Body of pancreas (tissue), 4 donors: Measurements from ENCODE around the gene ACTN4.

Source experiments
- POLR2A ChIP-seq, 3 donors: fragments of 450-650 bp; IDR thresholded peaks; one replicate each; pipeline ENCODE4 v1.6.1; 2016; ENCODE audit warnings: antibody characterized with exemption in 3 of 3, mild to moderate bottlenecking in 2 of 3
- TF ChIP-seq, protein P1 (sequence below), 7 experiments: fragments of 450-650 bp in 4 of 7; fragments of 200-600 bp in 3 of 7; sonication (generic) in 3 of 7; IDR thresholded peaks; one replicate each; pipeline ENCODE4 v1.5.1; 2016 to 2019; ENCODE audit warnings: antibody characterized with exemption in 7 of 7

- TF ChIP-seq, protein P1, sequence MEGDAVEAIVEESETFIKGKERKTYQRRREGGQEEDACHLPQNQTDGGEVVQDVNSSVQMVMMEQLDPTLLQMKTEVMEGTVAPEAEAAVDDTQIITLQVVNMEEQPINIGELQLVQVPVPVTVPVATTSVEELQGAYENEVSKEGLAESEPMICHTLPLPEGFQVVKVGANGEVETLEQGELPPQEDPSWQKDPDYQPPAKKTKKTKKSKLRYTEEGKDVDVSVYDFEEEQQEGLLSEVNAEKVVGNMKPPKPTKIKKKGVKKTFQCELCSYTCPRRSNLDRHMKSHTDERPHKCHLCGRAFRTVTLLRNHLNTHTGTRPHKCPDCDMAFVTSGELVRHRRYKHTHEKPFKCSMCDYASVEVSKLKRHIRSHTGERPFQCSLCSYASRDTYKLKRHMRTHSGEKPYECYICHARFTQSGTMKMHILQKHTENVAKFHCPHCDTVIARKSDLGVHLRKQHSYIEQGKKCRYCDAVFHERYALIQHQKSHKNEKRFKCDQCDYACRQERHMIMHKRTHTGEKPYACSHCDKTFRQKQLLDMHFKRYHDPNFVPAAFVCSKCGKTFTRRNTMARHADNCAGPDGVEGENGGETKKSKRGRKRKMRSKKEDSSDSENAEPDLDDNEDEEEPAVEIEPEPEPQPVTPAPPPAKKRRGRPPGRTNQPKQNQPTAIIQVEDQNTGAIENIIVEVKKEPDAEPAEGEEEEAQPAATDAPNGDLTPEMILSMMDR (IDR thresholded peaks at IDR 0.05): no peak
- no peak for TF ChIP-seq POLR2A (IDR thresholded peaks at IDR 0.05)
These were observed 69.6 kb downstream of the ACTN4 start for GRCh38 chr19:38717051-38717450.
